Spinal cord (tissue), 10 donors: Measurements from ENCODE around the gene PON3. TPM values are rescaled to one million over a fixed set of nuclear protein-coding genes. Genes with fewer than 3 reads are reported as not detected.

Experiments used
- DNase-seq, 6 donors: peaks; one replicate each; pipeline versions ENCODE4 v3.0.0 to v3.0.0-alpha.2; 2013 to 2015; ENCODE audit warnings: low spot score in 6 of 6, low read depth in 4 of 6
- H3K27ac ChIP-seq: one replicate; pipeline ENCODE4 v1.5.1; 2013; ENCODE audit warnings: low read depth, low read length, control low read depth
- H3K27me3 ChIP-seq: one replicate; pipeline ENCODE4 v1.6.1; 2013; ENCODE audit warnings: low read length; ENCODE audit not compliant: control insufficient read depth, insufficient read depth
- H3K36me3 ChIP-seq: one replicate; pipeline ENCODE4 v1.6.1; 2013; ENCODE audit warnings: low read length; ENCODE audit not compliant: control insufficient read depth, insufficient read depth
- H3K4me1 ChIP-seq: one replicate; pipeline ENCODE4 v1.6.1; 2013; ENCODE audit warnings: low read length; ENCODE audit not compliant: control insufficient read depth, insufficient read depth
- H3K4me3 ChIP-seq: one replicate; pipeline ENCODE4 v1.5.1; 2013; ENCODE audit warnings: low read depth, low read length, control low read depth
- H3K9me3 ChIP-seq: one replicate; pipeline ENCODE4 v1.6.1; 2013; ENCODE audit warnings: low read length; ENCODE audit not compliant: control insufficient read depth, insufficient read depth
- WGBS: methylation state at CpG from one replicate; pipeline ENCODE4 v1.1.5; 2013; ENCODE audit warnings: missing lambda C conversion rate; ENCODE audit not compliant: insufficient coverage; 5-methylcytosine and 5-hydroxymethylcytosine counted together
- long read RNA-seq, 4 donors: transcript quantifications; one replicate each; lab custom pipeline, GENCODE V29; 2026
- polyA plus RNA-seq, 2 donors: library from polyadenylated mRNA; unstranded; fragments of 120-200 nt; gene quantifications; one replicate each; pipeline ENCODE4 v1.2.1, GENCODE V29; 2013; ENCODE audit not compliant: insufficient read length in 2 of 2
- total RNA-seq, 2 donors: library from RNA; depleted of rRNA in 1 of 2; stranded (reverse); fragments of 120-200 nt in 1 of 2; fragments of >200 nt in 1 of 2; gene quantifications; one replicate each; pipeline versions ENCODE4 v1.2.3 to v1.2.4, GENCODE V29; 2013 to 2014
- donor health status: healthy.

The PON3 gene
- 1 to 10 TPM; 3.5 to 4.0 TPM for total RNA-seq
- polyA plus RNA-seq: 1 to 10 TPM; 4.1 to 4.3 TPM
- long read RNA-seq, donor 1, partial matches to known transcripts: 0 of 2 reads
- long read RNA-seq, donor 1, other reads (novel, unspliced or antisense): 0 of 2 reads
- long read RNA-seq, donor 2: 0 reads
- long read RNA-seq, donor 3, partial matches to known transcripts: 0 of 2 reads
- long read RNA-seq, donor 3, other reads (novel, unspliced or antisense): 0 of 2 reads
- long read RNA-seq, donor 4, transcript PON3-201 (9 exons, 1,105 nt): major isoform, 5 of 10 reads
- long read RNA-seq, donor 4, partial matches to known transcripts: 0 of 10 reads
- long read RNA-seq, donor 4, other reads (novel, unspliced or antisense): 0 of 10 reads

DNA sequence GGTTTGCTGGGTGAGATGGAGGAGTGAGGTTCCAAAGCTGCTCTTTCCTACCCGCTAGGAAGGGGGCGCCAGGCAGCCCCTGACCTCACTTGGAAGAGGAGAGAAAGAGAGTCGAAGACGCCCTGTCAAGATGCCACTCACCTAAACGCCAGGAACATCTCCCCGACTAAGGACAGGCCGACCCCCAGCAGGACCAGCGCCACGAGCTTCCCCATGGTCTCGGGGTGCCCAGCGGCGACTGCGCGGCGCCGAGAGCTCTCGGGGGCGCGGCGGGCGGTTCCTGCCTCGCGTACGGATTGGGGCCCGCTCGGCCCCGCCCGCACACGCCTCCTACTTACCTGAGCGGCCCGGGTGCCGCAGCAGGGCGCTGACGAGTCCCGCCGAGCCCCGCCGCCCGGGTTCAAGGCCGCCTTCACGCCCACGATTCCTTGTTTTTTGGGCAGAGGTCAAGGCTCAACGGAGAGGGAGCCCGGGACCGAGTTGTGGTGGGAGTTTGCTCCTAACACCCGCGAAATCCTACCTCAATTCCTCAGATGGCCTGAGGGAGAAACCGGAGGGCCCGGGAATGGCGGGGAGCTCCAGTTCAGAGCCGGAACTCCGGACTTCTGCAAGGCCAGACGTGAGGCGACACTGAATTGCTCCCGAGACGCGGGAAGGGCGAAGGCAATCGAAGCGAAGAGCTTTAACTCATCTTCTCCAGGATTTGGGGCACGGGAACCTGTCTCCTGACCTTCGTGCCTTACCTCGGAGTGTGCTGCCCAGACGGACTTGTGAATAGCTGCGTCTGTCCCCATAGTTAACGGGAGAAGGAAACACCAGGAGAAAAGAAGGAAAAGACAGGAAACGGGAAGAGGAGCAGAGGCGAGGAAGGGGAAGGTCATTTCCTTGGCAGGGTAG is at the start of gene PON3:
Gene PON3, minus strand, starts transcription at position 240 of the 897 bp plus-strand sequence. Its CDS starts 25 bp downstream, at position 215.
- Histone ChIP-seq H3K4me3 (peak within 1 kb of the TSS; percentile 40), H3K27ac (no peak within 1 kb of the TSS), H3K4me1 (peaks cover 8% of the 10 kb centered on the region), H3K36me3 (no peaks in the 10 kb centered on the region), H3K27me3 (peaks cover 9% of the 10 kb centered on the region), H3K9me3 (peaks cover 1% of the 10 kb centered on the region)
- peak in 1 of 6 donors; percentile 11 for DNase-seq
- WGBS: 8% methylated on average over 62 of the region's 68 CpGs

DNA sequence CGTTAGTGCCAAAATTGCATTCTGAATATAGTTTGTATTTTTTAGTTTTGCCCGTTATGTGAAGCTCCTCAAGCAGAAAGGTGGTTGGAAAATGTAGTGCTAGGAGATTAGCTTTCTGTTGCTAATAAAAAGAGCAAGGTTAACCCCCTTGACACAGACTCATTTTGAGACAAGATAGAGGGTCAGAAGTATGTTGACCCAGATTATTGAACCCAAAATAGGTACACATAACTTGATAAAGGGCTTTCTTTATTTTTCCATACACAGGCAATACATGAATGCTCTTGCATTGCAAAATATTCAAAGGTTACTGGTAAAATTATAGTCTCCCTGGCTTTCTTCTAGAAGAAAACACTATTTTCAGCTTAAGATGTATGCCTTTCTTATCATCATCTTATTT is 48.6 kb upstream of the PON3 start:
- H3K9me3 ChIP-seq: no peaks in the 10 kb centered on the region
- H3K4me1 ChIP-seq: no peaks in the 10 kb centered on the region
- no peak overlapping the region for H3K27ac ChIP-seq
- no peaks in the 10 kb centered on the region for H3K27me3 ChIP-seq
- no peak for DNase-seq
- no CpG with 5 or more reads among the region's 2 CpGs for WGBS
- H3K36me3 ChIP-seq: no peaks in the 10 kb centered on the region
- no peak overlapping the region for H3K4me3 ChIP-seq

DNA sequence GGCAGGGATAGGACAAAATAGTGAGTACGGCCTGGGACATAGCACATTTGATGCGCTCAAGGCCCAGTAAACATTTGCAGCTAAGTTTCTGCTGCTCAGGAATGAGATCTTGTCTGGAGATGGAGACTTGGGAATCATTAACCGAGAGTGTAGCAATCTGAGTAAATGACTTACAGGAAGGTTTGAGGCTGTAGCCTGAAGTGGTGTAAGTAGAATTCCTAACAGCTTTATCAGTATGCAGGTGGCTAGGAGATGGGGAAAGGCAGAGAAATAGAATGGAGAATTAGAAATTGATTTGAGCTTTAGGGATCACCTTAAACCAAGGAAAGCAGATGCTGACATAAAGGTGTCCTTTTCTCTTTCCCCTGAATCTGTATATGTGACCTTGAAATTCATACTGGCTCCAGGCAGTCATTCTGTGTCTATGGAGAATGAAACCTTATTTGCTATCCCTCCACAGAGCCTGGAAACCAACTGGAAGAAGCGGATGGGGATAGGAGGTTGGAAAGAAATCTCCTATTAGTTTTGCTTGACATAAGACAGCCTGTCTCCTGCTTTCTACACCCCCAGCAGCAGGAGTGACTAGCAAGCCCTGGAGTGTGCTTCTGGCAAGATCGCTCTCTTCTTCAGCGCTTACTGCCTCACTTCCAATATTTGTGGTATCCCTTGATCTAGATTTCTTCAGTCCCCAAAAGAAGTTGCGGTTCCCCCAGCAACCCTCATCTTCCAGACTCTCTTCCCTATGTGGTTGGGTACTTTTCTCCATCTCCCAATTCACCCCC is 45.1 kb upstream of the PON3 start:
- H3K27ac ChIP-seq: no peak overlapping the region
- no peaks in the 10 kb centered on the region for H3K36me3 ChIP-seq
- peak in 1 of 6 donors; percentile 41 for DNase-seq
- WGBS: 93% methylated on average over 5 of the region's 7 CpGs
- no peaks in the 10 kb centered on the region for H3K27me3 ChIP-seq
- H3K9me3 ChIP-seq: no peaks in the 10 kb centered on the region
- no peaks in the 10 kb centered on the region for H3K4me1 ChIP-seq
- H3K4me3 ChIP-seq: no peak overlapping the region

DNA sequence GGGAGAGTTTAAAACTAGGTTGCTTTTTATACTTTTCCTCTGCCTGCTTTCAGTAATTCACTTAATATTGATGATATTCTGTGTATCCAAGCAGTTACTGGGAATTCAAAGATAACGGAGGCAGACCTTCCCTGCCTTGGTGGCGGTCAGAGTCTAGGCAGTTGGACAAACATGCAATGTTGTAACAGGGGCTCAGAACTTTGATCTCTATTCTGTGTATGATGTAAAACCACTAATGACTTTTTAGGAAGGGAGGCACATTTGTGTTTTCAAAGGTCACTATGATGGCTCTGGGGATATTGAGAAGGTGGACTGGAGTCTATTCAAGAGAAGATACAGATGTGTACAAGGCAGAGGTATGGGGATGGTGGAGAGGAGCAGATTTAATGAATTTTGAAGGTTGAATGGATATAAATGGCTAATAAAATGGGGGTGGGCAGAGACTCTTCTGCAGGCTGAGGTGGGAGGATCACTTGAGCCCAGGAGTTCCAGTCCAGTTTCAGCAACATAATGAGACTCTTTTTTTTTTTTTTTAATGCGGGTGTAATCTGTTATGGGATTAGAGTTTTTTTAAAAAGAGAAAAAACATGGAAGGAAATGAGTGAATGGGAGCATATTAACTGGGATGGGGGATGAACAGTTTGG is 44.3 kb upstream of the PON3 start:
- WGBS: 95% methylated on average over 3 of the region's 3 CpGs

DNA sequence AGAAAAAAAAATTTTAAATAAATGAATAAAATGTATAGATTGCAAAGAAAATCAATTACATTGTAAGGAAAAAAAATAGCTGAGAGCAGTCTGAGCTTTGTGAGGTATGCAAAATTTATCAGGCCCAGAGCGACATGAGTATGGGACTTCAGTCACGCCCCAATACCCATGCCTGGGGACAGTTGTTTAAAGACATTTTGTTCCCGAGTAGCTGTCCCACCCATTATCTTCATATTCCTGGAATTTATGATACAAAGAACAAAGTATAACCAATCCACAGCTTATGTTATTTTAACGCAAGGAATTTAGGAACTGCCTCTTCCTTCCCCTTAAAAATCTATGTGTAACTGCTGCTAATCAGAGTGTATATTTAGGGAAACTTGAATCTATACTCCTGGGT is 40.2 kb upstream of the PON3 start:
- Histone ChIP-seq H3K9me3 (no peaks in the 10 kb centered on the region), H3K27me3 (no peaks in the 10 kb centered on the region), H3K4me3 (no peak overlapping the region), H3K36me3 (no peaks in the 10 kb centered on the region), H3K27ac (no peak overlapping the region), H3K4me1 (peaks cover 5% of the 10 kb centered on the region)
- DNase-seq: no peak
- no CpG with 5 or more reads among the region's 4 CpGs for WGBS

More for the DNA sequence above, 44.3 kb upstream of the PON3 start:
- no peaks in the 10 kb centered on the region for H3K9me3 ChIP-seq
- no peaks in the 10 kb centered on the region for H3K27me3 ChIP-seq
- no peak overlapping the region for H3K4me3 ChIP-seq
- H3K27ac ChIP-seq: no peak overlapping the region
- no peaks in the 10 kb centered on the region for H3K36me3 ChIP-seq
- DNase-seq: no peak
- H3K4me1 ChIP-seq: peaks cover 1% of the 10 kb centered on the region

DNA sequence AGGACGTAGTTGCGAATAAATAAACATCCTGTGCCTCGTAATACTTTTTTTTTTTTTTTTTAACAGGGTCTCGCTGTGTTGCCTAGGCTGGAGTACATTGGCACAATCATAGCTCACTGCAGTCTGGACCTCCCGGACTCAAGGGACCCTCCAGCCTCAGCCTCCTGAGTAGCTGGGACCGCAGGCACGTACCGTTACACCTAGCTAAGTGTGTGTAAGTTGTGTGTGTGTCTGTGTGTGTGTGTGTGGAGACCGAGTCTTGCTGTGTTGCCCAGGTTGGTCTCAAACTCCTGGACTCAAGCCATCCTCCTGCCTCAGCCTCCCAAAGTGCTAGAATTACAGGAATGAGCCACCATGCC is 39.2 kb upstream of the PON3 start:
- WGBS: 71% methylated on average over 2 of the region's 9 CpGs
- Histone ChIP-seq H3K9me3 (no peaks in the 10 kb centered on the region), H3K27ac (peak overlapping the region; percentile 94), H3K4me1 (peaks cover 5% of the 10 kb centered on the region), H3K4me3 (peak overlapping the region; percentile 73), H3K36me3 (no peaks in the 10 kb centered on the region), H3K27me3 (no peaks in the 10 kb centered on the region)
- no peak for DNase-seq

DNA sequence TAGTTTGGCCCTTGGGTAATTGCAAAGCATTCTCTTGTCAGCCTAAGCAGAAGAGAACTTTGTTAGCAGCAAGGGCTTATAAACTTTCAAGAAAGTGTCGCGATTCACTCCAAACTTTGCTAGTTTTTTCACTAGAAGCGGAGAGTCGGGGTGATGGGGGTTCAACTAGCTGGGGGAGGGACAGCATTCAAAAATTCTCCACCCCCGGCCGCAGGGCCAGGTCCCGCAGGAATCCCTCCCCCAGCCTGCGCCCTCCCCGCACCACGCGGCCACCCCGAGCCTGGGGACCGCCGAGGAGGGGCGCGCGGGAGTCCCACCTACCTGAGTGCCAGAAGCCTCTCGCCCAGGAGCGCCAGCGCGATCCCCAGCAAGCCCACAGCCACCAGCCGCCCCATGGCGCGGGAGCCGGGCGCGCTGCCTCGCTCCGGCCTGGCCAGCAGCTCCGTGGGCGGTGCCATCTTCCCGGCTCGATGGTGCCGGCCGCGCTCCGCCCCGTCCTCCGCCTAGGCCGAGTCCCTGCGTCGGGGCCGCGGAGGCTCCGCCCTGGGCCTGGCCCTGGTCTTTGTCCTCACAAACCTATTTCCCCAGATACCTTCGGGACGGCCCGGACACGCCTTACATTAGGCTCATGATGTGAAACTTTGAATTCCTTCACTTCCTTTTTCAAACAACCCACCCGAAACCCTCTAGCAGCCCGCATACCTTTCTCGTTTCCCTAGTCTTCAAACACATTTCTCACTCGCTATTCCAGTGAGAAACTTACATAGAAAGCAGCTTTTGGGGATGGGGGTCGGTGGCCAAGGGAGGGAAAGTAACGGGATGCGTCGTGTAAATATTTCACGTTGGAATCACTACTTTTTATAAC is 38.6 kb upstream of the PON3 start, which contains the start of gene PON2:
Gene PON2, minus strand, starts transcription at position 472 of the 865 bp plus-strand sequence. Its CDS starts 77 bp downstream, at position 395.
- H3K27ac ChIP-seq: peak within 1 kb of the TSS; percentile 94
- no peaks in the 10 kb centered on the region for H3K9me3 ChIP-seq
- H3K27me3 ChIP-seq: no peaks in the 10 kb centered on the region
- H3K4me1 ChIP-seq: peaks cover 5% of the 10 kb centered on the region
- H3K4me3 ChIP-seq: peak within 1 kb of the TSS; percentile 73
- no peaks in the 10 kb centered on the region for H3K36me3 ChIP-seq
- WGBS: 0% methylated on average over 44 of the region's 58 CpGs
- DNase-seq: peak in 5 of 6 donors; percentile 48 to 89 (median 57)

DNA sequence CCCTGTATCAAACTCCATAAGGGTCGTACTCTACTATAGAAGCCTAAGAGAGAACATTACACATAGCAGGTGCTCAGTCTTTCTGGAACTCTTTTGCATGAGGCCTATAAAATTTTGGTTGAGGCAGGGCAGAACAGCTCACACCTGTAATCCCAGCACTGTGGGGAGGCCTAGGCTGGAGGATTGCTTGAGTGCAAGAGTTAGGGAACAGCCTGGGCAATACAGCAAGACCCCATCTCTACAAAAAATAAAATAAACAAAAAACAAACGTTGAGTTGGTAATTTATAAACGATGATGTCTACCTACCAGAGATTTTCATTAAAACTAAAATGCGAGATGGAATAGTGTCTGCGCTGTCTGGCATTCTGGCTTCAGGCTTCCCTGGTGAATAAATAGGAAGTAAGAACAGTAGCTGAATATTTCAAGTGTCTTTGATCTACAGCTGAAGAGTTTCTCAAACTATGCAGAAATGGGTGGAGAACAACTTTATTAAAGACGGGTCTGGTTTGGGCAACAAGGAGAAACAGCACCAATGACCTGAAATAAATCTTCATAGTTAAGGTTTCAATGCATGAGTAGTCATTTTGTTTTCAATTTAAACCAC is 37.9 kb upstream of the PON3 start:
- WGBS: 100% methylated on average over 2 of the region's 6 CpGs
- Histone ChIP-seq H3K9me3 (no peaks in the 10 kb centered on the region), H3K4me1 (peaks cover 5% of the 10 kb centered on the region), H3K4me3 (peak overlapping the region; percentile 73), H3K36me3 (no peaks in the 10 kb centered on the region), H3K27me3 (no peaks in the 10 kb centered on the region), H3K27ac (peak overlapping the region; percentile 94)
- DNase-seq: no peak
